ENCODE data around the gene ARID5B.

The ARID5B gene

GRCh38 chr10:61904733-61905725, 3.5 kb downstream of the ARID5B start:
- peak; percentile 61 for DNase-seq

DNA sequence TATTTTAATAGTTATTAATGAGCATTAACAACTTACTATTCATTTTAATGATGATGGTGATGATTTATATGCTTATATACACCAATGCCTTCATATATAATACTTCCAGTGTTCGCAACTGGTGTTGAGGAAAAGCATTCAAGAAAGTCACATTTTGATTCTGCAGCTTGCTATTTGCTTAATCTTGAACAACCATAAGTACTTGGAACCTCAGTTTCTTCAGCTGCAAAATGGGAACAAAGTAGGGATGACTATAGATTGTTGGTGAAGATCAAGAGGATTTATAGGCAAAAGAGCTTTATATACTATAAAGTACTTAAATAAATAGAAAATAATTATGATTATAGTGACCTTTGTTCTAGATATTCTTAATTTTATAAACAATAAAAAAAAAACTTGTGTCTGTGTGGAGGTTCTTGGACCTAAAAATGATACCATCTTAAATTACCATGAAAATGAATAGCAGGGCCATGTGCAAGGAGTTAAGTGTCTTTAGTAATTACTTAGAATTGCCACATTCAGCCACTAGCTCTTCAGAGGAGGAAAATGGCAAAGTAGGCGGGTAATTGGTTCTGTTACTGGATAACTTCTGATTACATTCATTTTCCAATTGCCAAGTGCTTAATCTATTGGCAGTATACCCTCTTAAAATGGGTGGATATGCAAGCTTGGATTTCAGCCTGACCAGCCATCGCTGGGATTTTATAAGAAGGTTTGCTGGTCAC, 4.5 kb downstream of the ARID5B start:
- DNase-seq = no peak

GRCh38 chr10:61906562-61906901, 5.0 kb downstream of the ARID5B start:
- no peak for DNase-seq

GRCh38 chr10:61907011-61907410, 5.5 kb downstream of the ARID5B start:
- no peak for DNase-seq

GRCh38 chr10:61907587-61907986, 6.1 kb downstream of the ARID5B start:
- DNase-seq = no peak

GRCh38 chr10:61910226-61910805, 8.8 kb downstream of the ARID5B start:
- no peak for DNase-seq

DNA sequence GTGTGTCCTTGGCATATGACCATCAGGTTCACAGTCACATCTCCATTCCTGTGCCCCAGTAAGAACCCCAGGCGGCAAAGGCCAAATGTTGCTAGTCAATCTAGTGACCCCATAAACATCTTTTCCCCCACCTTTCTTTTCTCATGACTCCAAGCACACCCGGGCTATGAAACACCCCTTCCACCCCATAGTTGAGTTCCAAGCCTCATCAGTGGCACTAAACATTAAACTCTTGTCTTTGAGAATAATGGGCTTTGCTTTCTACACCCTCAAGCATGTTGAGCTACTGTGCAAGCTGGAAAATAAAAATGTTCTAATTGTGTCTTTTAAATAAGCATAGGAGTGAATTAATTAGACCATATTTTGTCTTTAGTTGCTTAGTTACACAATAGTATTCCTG, 9.4 kb downstream of the ARID5B start:
- DNase-seq = no peak

- no peak for DNase-seq
Observed at GRCh38 chr10:61911425-61911824, 9.9 kb downstream of the ARID5B start.

- no peak for DNase-seq
Observed at GRCh38 chr10:61912981-61913380, 11.5 kb downstream of the ARID5B start.

DNA sequence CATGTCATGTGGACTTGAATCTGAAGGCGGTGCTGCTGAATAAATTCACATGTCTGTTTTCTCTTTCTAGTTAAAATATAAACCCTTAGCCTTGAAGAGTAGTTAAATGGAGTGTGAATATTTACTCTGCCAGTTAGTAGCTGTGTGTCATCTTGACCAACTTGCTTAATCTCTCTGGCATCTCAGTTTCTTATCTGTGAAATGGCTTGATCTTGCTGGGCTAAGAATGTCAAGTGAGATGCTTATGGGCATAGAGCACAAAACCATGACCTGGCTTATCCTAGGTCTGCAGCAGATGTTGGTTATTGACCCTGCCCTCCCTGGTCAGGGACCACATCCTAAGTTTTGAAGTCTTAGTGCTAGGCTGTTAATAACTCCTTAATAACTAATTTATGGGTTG, 16.6 kb downstream of the ARID5B start:
- DNase-seq = no peak

DNA sequence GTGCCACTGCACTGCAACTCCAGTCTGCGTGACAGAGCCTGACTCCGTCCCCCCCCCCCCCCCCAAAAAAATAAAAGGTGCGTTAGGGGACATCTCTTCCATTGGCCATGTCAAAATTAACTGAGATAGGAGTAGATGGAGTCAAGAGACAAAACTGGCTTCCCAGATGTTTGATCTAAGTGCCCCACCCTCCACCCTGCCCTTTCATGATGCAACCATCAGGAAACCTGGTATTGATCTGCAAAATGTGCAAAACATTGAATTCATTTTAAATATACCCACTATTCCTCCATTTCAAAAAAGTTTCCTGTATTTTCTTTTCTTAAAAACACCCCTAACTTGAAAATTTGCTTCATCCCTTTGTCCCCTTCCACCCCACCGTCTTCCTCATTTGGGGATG, 17.5 kb downstream of the ARID5B start:
- no peak for DNase-seq

GRCh38 chr10:61919646-61920215, 18.2 kb downstream of the ARID5B start:
- no peak for DNase-seq

DNA sequence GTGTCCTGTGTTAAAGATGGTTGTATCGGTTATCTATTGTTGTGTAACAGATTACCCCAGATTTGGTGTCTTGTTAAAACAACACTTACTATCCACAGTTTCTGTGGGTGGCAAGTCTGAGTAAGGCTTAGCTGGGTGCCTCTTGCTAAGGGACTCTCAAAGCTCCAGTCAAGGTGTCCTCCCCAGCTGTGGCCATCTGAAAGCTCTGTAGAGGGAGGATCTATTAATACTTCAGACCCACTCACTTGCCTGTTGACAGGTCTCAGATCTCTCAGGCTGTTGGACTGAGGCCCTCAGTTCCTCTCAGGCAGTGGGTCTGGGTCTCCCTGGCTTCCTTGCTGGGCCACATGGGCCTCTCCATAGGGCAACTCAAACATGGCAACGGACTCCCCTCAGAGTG, 19.6 kb downstream of the ARID5B start:
- DNase-seq = no peak

- no peak for DNase-seq
Observed at GRCh38 chr10:61923210-61923949, 21.9 kb downstream of the ARID5B start.

- no peak for DNase-seq
Observed at GRCh38 chr10:61923950-61924274, 22.4 kb downstream of the ARID5B start.

GRCh38 chr10:61929555-61929954, 28.1 kb downstream of the ARID5B start:
- no peak for DNase-seq

GRCh38 chr10:61931620-61932332, 30.3 kb downstream of the ARID5B start:
- no peak for DNase-seq

DNA sequence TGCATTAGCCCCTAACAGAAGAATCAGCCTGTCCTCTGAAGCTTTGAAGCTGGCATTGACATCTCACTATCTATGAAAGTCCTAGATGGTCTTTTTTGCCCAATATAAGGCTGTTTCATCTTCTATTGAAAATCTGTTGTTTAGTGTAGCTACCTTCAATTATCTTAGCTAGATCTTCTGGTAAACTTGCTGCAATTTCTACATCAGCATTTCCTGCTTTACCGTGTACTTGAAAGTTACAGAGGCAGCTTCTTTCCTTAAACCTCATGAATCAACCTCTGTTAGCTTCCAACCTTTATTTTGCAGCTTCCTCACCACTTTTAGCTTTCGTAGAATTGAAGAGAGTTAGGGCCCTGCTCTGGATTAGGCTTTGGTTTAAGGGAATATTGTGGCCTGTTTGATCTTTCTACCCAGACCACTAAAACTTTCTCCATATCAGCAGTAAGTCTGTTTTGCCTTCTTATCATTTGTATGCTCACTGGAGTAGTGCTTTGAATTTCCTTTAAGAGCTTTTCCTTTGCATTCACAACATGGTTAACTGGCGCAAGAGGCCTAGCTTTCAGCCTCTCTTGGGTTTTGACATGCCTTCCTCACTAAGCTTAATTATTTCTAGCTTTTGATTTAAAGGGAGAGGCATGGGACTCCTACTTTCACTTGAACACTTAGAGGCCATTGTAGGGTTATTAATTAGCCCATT, 32.5 kb downstream of the ARID5B start:
- DNase-seq = no peak

DNA sequence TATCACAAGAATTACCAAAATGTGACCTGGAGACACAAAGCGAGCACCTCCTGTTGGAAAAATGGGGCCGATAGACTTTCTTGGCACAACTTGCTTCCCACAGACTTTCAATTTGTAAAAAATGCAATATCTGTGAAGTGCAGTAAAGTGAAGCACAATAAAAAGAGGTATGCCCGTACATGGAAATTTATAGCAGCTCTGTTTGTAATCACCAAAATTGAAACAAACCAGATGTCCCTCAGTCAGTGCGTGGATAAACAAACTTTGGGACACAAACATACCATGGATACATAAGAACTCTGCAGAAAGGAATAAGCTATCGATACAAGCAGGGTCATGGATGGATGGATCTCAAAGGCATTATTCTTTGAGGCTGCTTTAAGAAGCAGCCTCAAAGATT, 33.6 kb downstream of the ARID5B start:
- peak; percentile 34 for DNase-seq

DNA sequence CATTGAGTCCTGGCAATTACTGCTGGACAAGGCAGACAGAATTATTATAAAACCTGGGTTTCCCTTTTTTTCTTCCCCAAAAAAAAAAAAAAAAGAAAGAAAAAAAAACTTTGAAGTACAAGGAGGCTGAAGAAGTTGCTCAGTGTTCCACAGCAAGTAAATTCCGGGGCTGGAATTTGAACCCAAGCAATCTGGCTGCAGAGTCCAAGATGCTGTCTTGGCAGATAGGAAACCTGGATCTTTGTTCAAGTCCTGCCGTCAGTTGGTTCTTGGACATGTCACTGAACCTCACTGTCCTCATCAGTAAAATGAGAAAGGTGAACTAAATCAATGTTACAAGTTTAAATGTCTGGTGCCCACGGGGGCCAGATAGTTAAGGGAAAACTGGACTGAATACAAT, 35.3 kb downstream of the ARID5B start:
- no peak for DNase-seq

DNA sequence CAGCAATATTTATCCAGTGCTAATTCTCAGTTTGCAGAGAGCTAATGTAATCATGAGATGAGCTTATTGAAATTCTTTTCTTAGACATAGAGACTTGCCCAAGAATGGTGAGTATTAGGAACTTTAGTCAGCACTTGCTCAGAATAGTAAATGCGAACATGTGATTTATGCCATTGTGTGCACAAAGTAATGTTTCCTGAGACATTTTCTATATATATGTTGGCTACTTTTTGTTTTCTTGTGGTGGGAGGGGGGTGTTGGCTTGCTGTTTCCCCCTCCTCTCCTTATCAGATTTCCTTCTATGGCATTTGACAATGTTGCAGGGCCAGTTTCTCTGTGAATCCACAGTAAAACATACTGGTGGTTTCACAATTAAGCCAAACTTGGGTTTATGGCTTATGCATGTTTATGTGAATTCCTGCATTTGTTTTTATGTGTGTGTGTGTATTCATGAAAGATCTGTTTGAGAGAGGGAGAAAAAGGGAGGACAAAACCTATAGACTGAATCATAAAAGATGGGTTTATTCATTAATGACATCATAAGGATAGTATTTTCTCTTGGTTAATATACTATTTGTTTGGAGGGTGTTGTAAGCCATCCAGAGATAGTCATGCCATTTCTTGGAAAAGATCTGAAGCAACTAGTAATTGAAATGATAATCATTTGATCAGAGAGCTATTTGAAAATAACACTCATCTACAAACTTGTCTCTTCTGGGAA, 36.3 kb downstream of the ARID5B start:
- DNase-seq = no peak

Measured in eye (tissue), 1 donor.